Measurements from ENCODE around the gene LIPI. TPM values are rescaled to one million over a fixed set of nuclear protein-coding genes. Genes with fewer than 3 reads are reported as not detected.

Gene LIPI
- total and polyA plus RNA-seq, 3 donors from 2014 or later = 0.28 to 0.74 TPM; not detected in 1

- H3K36me3 ChIP-seq (ENCODE audit: low read depth, missing control alignments) = no peaks in the 10 kb centered on the region
- intact Hi-C loops (cut with DNase I; ENCODE audit: low total_unique reads) = no loop called here
- no peak overlapping the region for H3K27ac ChIP-seq
- H3K4me1 ChIP-seq = no peaks in the 10 kb centered on the region
- no peaks in the 10 kb centered on the region for H3K27me3 ChIP-seq
- H3K4me3 ChIP-seq = no peak overlapping the region
- no peaks in the 10 kb centered on the region for H3K9me3 ChIP-seq
- no peak for DNase-seq
- no peak for TF ChIP-seq CTCF (IDR thresholded peaks at IDR 0.05)
- no peak for TF ChIP-seq POLR2A (IDR thresholded peaks at IDR 0.05)
Measured at GRCh38 chr21:14086553-14086952, 124.2 kb downstream of the LIPI start.

GRCh38 chr21:14084701-14085100 is 126.1 kb downstream of the LIPI start:
- no peak for DNase-seq
- H3K27ac ChIP-seq = no peak overlapping the region
- H3K4me3 ChIP-seq = peak overlapping the region in 1 of 2 donors; percentile 26
- intact Hi-C loops (cut with DNase I; ENCODE audit: low total_unique reads) = no loop called here
- WGBS, 2 donors = 78 to 98% methylated on average over 12 to 25 of the region's 25 CpGs
- H3K4me1 ChIP-seq = no peaks in the 10 kb centered on the region
- no peaks in the 10 kb centered on the region for H3K36me3 ChIP-seq (ENCODE audit: low read depth, missing control alignments)
- TF ChIP-seq POLR2A (IDR thresholded peaks at IDR 0.05) (no peak), CTCF (IDR thresholded peaks at IDR 0.05) (no peak)
- H3K9me3 ChIP-seq = no peaks in the 10 kb centered on the region
- H3K27me3 ChIP-seq = no peaks in the 10 kb centered on the region

- Histone ChIP-seq H3K4me3 (peak overlapping the region in 1 of 2 donors; percentile 26), H3K27ac (no peak overlapping the region), H3K9me3 (no peaks in the 10 kb centered on the region), H3K36me3 (ENCODE audit: low read depth, missing control alignments) (no peaks in the 10 kb centered on the region), H3K27me3 (no peaks in the 10 kb centered on the region), H3K4me1 (no peaks in the 10 kb centered on the region)
- WGBS, 2 donors = 78 to 95% methylated on average over 13 to 35 of the region's 35 CpGs
- TF ChIP-seq POLR2A (IDR thresholded peaks at IDR 0.05) (no peak), CTCF (IDR thresholded peaks at IDR 0.05) (no peak)
- intact Hi-C loops (cut with DNase I; ENCODE audit: low total_unique reads) = no loop called here
- no peak for DNase-seq
Measured at GRCh38 chr21:14084068-14084501, 126.7 kb downstream of the LIPI start.

GRCh38 chr21:14080764-14081096 is 130.0 kb downstream of the LIPI start:
- Histone ChIP-seq H3K36me3 (ENCODE audit: low read depth, missing control alignments) (no peaks in the 10 kb centered on the region), H3K27ac (no peak overlapping the region), H3K4me3 (no peak overlapping the region), H3K4me1 (no peaks in the 10 kb centered on the region), H3K27me3 (no peaks in the 10 kb centered on the region), H3K9me3 (no peaks in the 10 kb centered on the region)
- no peak for DNase-seq
- TF ChIP-seq POLR2A (IDR thresholded peaks at IDR 0.05) = no peak
- no peak for TF ChIP-seq CTCF (IDR thresholded peaks at IDR 0.05)
- intact Hi-C loops (cut with DNase I; ENCODE audit: low total_unique reads) = no loop called here
- WGBS, 2 donors = 75 to 79% methylated on average over 3 of the region's 3 CpGs

GRCh38 chr21:14080040-14080763 is 130.6 kb downstream of the LIPI start:
- Histone ChIP-seq H3K4me1 (no peaks in the 10 kb centered on the region), H3K9me3 (no peaks in the 10 kb centered on the region), H3K4me3 (no peak overlapping the region), H3K27ac (no peak overlapping the region), H3K27me3 (no peaks in the 10 kb centered on the region), H3K36me3 (ENCODE audit: low read depth, missing control alignments) (no peaks in the 10 kb centered on the region)
- intact Hi-C loops (cut with DNase I; ENCODE audit: low total_unique reads) = no loop called here
- TF ChIP-seq CTCF (IDR thresholded peaks at IDR 0.05) (no peak), POLR2A (IDR thresholded peaks at IDR 0.05) (no peak)
- DNase-seq = no peak
- WGBS, 2 donors = 52 to 75% methylated on average over 26 of the region's 26 CpGs

Data from testis (tissue), 3 donors.